ENCODE measurements around the gene ATP5MC2. TPM values are rescaled to one million over a fixed set of nuclear protein-coding genes. Genes with fewer than 3 reads are reported as not detected.

Gene ATP5MC2
- total RNA-seq, 1 donor from 2014 or later = 121 TPM

DNA sequence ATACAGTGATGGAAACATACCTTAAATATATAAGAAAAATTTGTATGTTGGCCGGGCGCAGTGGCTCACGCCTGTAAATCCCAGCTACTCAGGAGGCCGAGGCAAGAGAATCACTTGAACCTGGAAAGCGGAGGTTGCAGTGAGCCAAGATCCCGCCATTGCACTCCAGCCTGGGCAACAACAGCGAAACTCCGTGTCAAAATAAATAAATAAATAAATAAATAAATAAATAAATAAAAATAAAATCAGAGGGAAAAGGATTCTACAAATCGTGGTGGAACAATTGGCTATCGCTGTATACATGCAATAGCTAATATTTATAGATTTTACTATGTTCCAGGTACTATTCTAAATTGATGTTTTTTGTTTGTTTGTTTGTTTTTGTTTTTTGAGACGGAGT, 48.0 kb downstream of the ATP5MC2 start:
- FAIRE-seq = no peak
- no peaks in the 10 kb centered on the region for H3K27me3 ChIP-seq (ENCODE audit: control insufficient read depth, insufficient read depth, low read length)
- no peak for TF ChIP-seq CTCF (IDR thresholded peaks at IDR 0.05; ENCODE audit: insufficient read depth, low read length, severe bottlenecking)
- DNase-seq (ENCODE audit: low read depth) = no peak
- H3K36me3 ChIP-seq (ENCODE audit: control insufficient read depth, insufficient read depth, low read length) = no peaks in the 10 kb centered on the region
- H3K4me3 ChIP-seq (ENCODE audit: low read depth, low read length) = no peak overlapping the region

- no peak for DNase-seq (ENCODE audit: low read depth)
- Histone ChIP-seq H3K4me3 (ENCODE audit: low read depth, low read length) (peak overlapping the region; percentile 62), H3K36me3 (ENCODE audit: control insufficient read depth, insufficient read depth, low read length) (no peaks in the 10 kb centered on the region), H3K27me3 (ENCODE audit: control insufficient read depth, insufficient read depth, low read length) (no peaks in the 10 kb centered on the region)
- no peak for TF ChIP-seq CTCF (IDR thresholded peaks at IDR 0.05; ENCODE audit: insufficient read depth, low read length, severe bottlenecking)
- no peak for FAIRE-seq
Observed at GRCh38 chr12:53626702-53627169, 49.1 kb downstream of the ATP5MC2 start.

- no peak for FAIRE-seq
- DNase-seq (ENCODE audit: low read depth) = peak; percentile 92
- TF ChIP-seq CTCF (IDR thresholded peaks at IDR 0.05; ENCODE audit: insufficient read depth, low read length, severe bottlenecking) = no peak
- Histone ChIP-seq H3K27me3 (ENCODE audit: control insufficient read depth, insufficient read depth, low read length) (no peaks in the 10 kb centered on the region), H3K4me3 (ENCODE audit: low read depth, low read length) (peak within 1 kb of the TSS; percentile 62), H3K36me3 (ENCODE audit: control insufficient read depth, insufficient read depth, low read length) (no peaks in the 10 kb centered on the region)
Observed at GRCh38 chr12:53625946-53626701, 49.8 kb downstream of the ATP5MC2 start, which contains the start of gene ATF7. TSS of gene ATF7 (minus strand) at chr12:53626382. CDS start at chr12:53601000, 25,382 bp downstream.

GRCh38 chr12:53625373-53625945, 50.4 kb downstream of the ATP5MC2 start:
- peak overlapping the region; percentile 62 for H3K4me3 ChIP-seq (ENCODE audit: low read depth, low read length)
- no peak for TF ChIP-seq CTCF (IDR thresholded peaks at IDR 0.05; ENCODE audit: insufficient read depth, low read length, severe bottlenecking)
- FAIRE-seq = no peak

DNA sequence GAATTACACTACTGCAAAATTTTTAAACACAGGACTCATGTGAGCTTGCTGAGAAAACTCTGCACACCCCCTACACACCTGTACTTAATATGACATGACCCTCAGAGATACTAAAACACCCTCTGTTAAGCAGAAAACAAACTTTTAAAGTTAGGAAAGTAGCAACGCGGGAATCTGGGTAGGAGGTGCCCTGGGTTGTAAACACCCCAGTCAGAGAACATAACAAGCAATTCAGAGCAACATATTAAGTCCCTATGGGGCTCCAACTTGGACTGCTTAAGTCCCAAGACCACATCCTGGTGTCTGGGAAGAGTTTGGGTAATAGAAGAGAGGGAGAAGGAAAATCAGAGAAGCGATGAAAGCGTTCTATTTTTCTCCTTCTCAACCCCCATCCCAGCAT, 50.9 kb downstream of the ATP5MC2 start:
- FAIRE-seq = no peak
- Histone ChIP-seq H3K27me3 (ENCODE audit: control insufficient read depth, insufficient read depth, low read length) (no peaks in the 10 kb centered on the region), H3K4me3 (ENCODE audit: low read depth, low read length) (peak overlapping the region; percentile 62), H3K36me3 (ENCODE audit: control insufficient read depth, insufficient read depth, low read length) (no peaks in the 10 kb centered on the region)
- no peak for TF ChIP-seq CTCF (IDR thresholded peaks at IDR 0.05; ENCODE audit: insufficient read depth, low read length, severe bottlenecking)
- peak; percentile 15 for DNase-seq (ENCODE audit: low read depth)

More at GRCh38 chr12:53625373-53625945, 50.4 kb downstream of the ATP5MC2 start:
- no peaks in the 10 kb centered on the region for H3K27me3 ChIP-seq (ENCODE audit: control insufficient read depth, insufficient read depth, low read length)
- no peak for DNase-seq (ENCODE audit: low read depth)
- H3K36me3 ChIP-seq (ENCODE audit: control insufficient read depth, insufficient read depth, low read length) = no peaks in the 10 kb centered on the region

Data from bronchial epithelial cell (primary cell).